Lower leg skin (tissue), 4 donors: Measurements from ENCODE around the gene ZNF621. TPM values are rescaled to one million over a fixed set of nuclear protein-coding genes. Genes with fewer than 3 reads are reported as not detected.

Source experiments
- DNase-seq, 2 donors: peaks; one replicate each; pipeline ENCODE4 v3.0.0-alpha.2; 2019; ENCODE audit warnings: low spot score in 2 of 2
- H3K4me3 ChIP-seq: fragments of 200-600 bp; sonication (generic); 2 replicates; pipeline ENCODE4 v1.5.1; 2017; ENCODE audit warnings: mild to moderate bottlenecking, low read depth; ENCODE audit not compliant: poor library complexity, severe bottlenecking
- CTCF ChIP-seq, 3 donors: fragments of 450-650 bp; IDR thresholded peaks; one replicate each; pipeline ENCODE4 v1.5.1; 2016; ENCODE audit warnings: antibody characterized with exemption in 3 of 3, mild to moderate bottlenecking in 3 of 3, moderate library complexity in 2 of 3
- POLR2A ChIP-seq, 2 donors: fragments of 450-650 bp; IDR thresholded peaks; one replicate each; pipeline ENCODE4 v1.6.1; 2016 to 2017; ENCODE audit warnings: antibody characterized with exemption in 2 of 2, mild to moderate bottlenecking in 1 of 2, moderate library complexity in 1 of 2
- WGBS, 2 donors: methylation state at CpG; one replicate each; pipeline ENCODE4 v1.1.5; 2018; 5-methylcytosine and 5-hydroxymethylcytosine counted together
- intact Hi-C: fragments of 100-400 bp; cut with DNase I; formaldehyde crosslinking; loops from one replicate; pipeline ENCODE4 v1.15.0; 2023; ENCODE audit warnings: low total_unique reads
- total RNA-seq, 4 donors: library from RNA; depleted of rRNA; stranded (reverse); fragments of >200 nt; gene quantifications; one replicate each; pipeline ENCODE4 v1.1.0, GENCODE V29; 2016

Gene ZNF621
- 10 to 100 TPM in 3 of 4 donors, 1 to 10 TPM in 1; 7.8 to 13.9 (median 12.6) TPM for total RNA-seq

- intact Hi-C loops, result no loop called here
- 0 to 1% methylated on average over 24 to 49 of the region's 59 CpGs for whole genome bisulfite sequencing, 2 donors
- peak within 1 kb of the TSS; percentile 86 for H3K4me3 ChIP-seq
- DNase-seq, result peak; percentile 85 to 98
- TF ChIP-seq POLR2A (IDR thresholded peaks at IDR 0.05) (peak in 1 of 2 donors; percentile 14), CTCF (IDR thresholded peaks at IDR 0.05) (no peak)
These were observed at the start of gene ZNF621 for GRCh38 chr3:40524568-40525285. Gene ZNF621 (plus strand): TSS chr3:40524960. CDS start chr3:40525841, 881 bp downstream.

GRCh38 chr3:40476478-40477470 lies 48.0 kb upstream of the ZNF621 start, which contains the start of gene ZNF619:
Gene ZNF619 (plus strand): TSS chr3:40477122. CDS start chr3:40477980, 858 bp downstream.
- intact Hi-C loops, result no loop called here
- TF ChIP-seq POLR2A (IDR thresholded peaks at IDR 0.05) (no peak), CTCF (IDR thresholded peaks at IDR 0.05) (no peak)
- peak within 1 kb of the TSS; percentile 82 for H3K4me3 ChIP-seq
- DNase-seq, result peak; percentile 61 to 93
- 10 to 11% methylated on average over 48 of the region's 48 CpGs for WGBS, 2 donors

- DNase-seq, result no peak
- H3K4me3 ChIP-seq, result no peak overlapping the region
- 24 to 35% methylated on average over 4 of the region's 4 CpGs for WGBS, 2 donors
- TF ChIP-seq POLR2A (IDR thresholded peaks at IDR 0.05) (no peak), CTCF (IDR thresholded peaks at IDR 0.05) (no peak)
- intact Hi-C loops, result no loop called here
These were observed 47.1 kb upstream of the ZNF621 start for GRCh38 chr3:40477666-40478065.

- DNase-seq, result no peak
- intact Hi-C loops, result no loop called here
- no peak for TF ChIP-seq CTCF (IDR thresholded peaks at IDR 0.05)
- TF ChIP-seq POLR2A (IDR thresholded peaks at IDR 0.05), result no peak
- no peak overlapping the region for H3K4me3 ChIP-seq
- WGBS, 2 donors, result 94 to 97% methylated on average over 3 of the region's 3 CpGs
These were observed 37.6 kb upstream of the ZNF621 start for GRCh38 chr3:40487172-40487571.

GRCh38 chr3:40490916-40491315 lies 33.8 kb upstream of the ZNF621 start:
- no peak overlapping the region for H3K4me3 ChIP-seq
- intact Hi-C loops, result no loop called here
- WGBS, 2 donors, result 87 to 89% methylated on average over 5 of the region's 5 CpGs
- DNase-seq, result no peak
- TF ChIP-seq CTCF (IDR thresholded peaks at IDR 0.05) (no peak), POLR2A (IDR thresholded peaks at IDR 0.05) (no peak)
